IMR-90 (cell line): Measurements from ENCODE around the gene LAMB1. TPM values are rescaled to one million over a fixed set of nuclear protein-coding genes. Genes with fewer than 3 reads are reported as not detected.

Source experiments
- ATAC-seq: fragments of 200-7000 bp; cut with Tn5 transposase; 2 replicates; pipeline ENCODE4 v1.9.1; 2020; ENCODE audit warnings: low read depth, mild to moderate bottlenecking, moderate library complexity
- BruUV-seq: library from RNA; stranded (reverse); fragments of 400-500 nt; replicated peaks from 2 replicates; lab custom pipeline; 2021; lab: Mats Ljungman, UMichigan
- CTCF ChIA-PET: fragments of 300-600 bp; formaldehyde crosslinking; extraction: SDS; loops from one replicate; lab custom pipeline; 2021; ENCODE audit warnings: antibody characterized with exemption; lab: Yijun Ruan, JAX
- POLR2A ChIA-PET: fragments of 300-600 bp; sonication (Branson Sonifier 250); formaldehyde crosslinking; loops from one replicate; lab custom pipeline; 2022; ENCODE audit warnings: antibody characterized with exemption; ENCODE audit not compliant: unreplicated experiment; lab: Charles Lee
- DNase-seq: peaks from one replicate; pipeline ENCODE4 v3.0.0; 2013
- H2AFZ ChIP-seq: replicated peaks from 2 replicates; pipeline ENCODE3; 2013; ENCODE audit warnings: low read length, mild to moderate bottlenecking; ENCODE audit not compliant: poor library complexity
- H2AK5ac ChIP-seq: 2 replicates; pipeline ENCODE4 v1.6.1; 2013; ENCODE audit warnings: low read depth, low read length, inconsistent platforms
- H2AK9ac ChIP-seq: replicated peaks from 2 replicates; pipeline ENCODE3; 2013; ENCODE audit warnings: mild to moderate bottlenecking, low read depth, low read length, moderate library complexity; ENCODE audit not compliant: poor library complexity
- H2BK120ac ChIP-seq: 2 replicates; pipeline ENCODE4 v1.6.1; 2013; ENCODE audit warnings: low read depth, low read length, inconsistent platforms
- H2BK15ac ChIP-seq: 3 replicates; pipeline ENCODE4 v1.6.1; 2013; ENCODE audit warnings: low read depth, low read length, inconsistent platforms
- H2BK20ac ChIP-seq: 2 replicates; pipeline ENCODE4 v1.6.1; 2013; ENCODE audit warnings: low read depth, mild to moderate bottlenecking, inconsistent platforms, low read length, moderate library complexity
- H2BK5ac ChIP-seq: 2 replicates; pipeline ENCODE4 v1.6.1; 2013; ENCODE audit warnings: mild to moderate bottlenecking, low read depth, low read length, inconsistent platforms; ENCODE audit not compliant: poor library complexity, severe bottlenecking
- H3K14ac ChIP-seq: replicated peaks from 2 replicates; pipeline ENCODE4 v1.6.1; 2013; ENCODE audit warnings: low read depth, low read length, inconsistent platforms
- H3K18ac ChIP-seq: 2 replicates; pipeline ENCODE4 v1.6.1; 2013; ENCODE audit warnings: low read depth, low read length, control low read depth
- H3K23ac ChIP-seq: 2 replicates; pipeline ENCODE4 v1.6.1; 2013; ENCODE audit warnings: low read depth, low read length, inconsistent platforms
- H3K27ac ChIP-seq: 2 replicates; pipeline ENCODE4 v1.5.1; 2013; ENCODE audit warnings: mild to moderate bottlenecking, control low read depth, low read length; ENCODE audit not compliant: insufficient read depth
- H3K27me3 ChIP-seq: 2 replicates; pipeline ENCODE4 v1.6.1; 2013; ENCODE audit warnings: low read length; ENCODE audit not compliant: control insufficient read depth, insufficient read depth
- H3K36me3 ChIP-seq: 2 replicates; pipeline ENCODE4 v1.6.1; 2013; ENCODE audit warnings: low read length, mixed read lengths; ENCODE audit not compliant: control insufficient read depth, insufficient read depth
- H3K4ac ChIP-seq: 2 replicates; pipeline ENCODE4 v1.6.1; 2013; ENCODE audit warnings: low read depth, low read length, inconsistent platforms
- H3K4me1 ChIP-seq: 2 replicates; pipeline ENCODE4 v1.6.1; 2013; ENCODE audit warnings: low read length, mixed read lengths; ENCODE audit not compliant: control insufficient read depth, insufficient read depth
- H3K4me2 ChIP-seq: 2 replicates; pipeline ENCODE4 v1.6.1; 2013; ENCODE audit warnings: low read depth, mild to moderate bottlenecking, control low read depth, low read length, moderate library complexity
- H3K4me3 ChIP-seq: 2 replicates; pipeline ENCODE4 v1.5.1; 2013; ENCODE audit warnings: low read depth, mild to moderate bottlenecking, control low read depth, low read length, moderate library complexity; ENCODE audit not compliant: insufficient read depth
- H3K56ac ChIP-seq: 2 replicates; pipeline ENCODE4 v1.6.1; 2013; ENCODE audit warnings: low read length, inconsistent platforms; ENCODE audit not compliant: insufficient read depth; ENCODE audit errors: extremely low read depth
- H3K79me1 ChIP-seq, 2 experiments: 2 replicates each; pipeline ENCODE4 v1.6.1; 2013; ENCODE audit warnings: low read length in 2 of 2, inconsistent platforms in 1 of 2, low read depth in 1 of 2
- H3K9ac ChIP-seq: 2 replicates; pipeline ENCODE4 v1.6.1; 2013; ENCODE audit warnings: low read depth, low read length, control low read depth
- H3K9me1 ChIP-seq: 2 replicates; pipeline ENCODE4 v1.6.1; 2013; ENCODE audit warnings: low read length, inconsistent platforms; ENCODE audit not compliant: insufficient read depth
- H3K9me3 ChIP-seq: 2 replicates; pipeline ENCODE4 v1.6.1; 2013; ENCODE audit warnings: low read length; ENCODE audit not compliant: control insufficient read depth, insufficient read depth
- H4K20me1 ChIP-seq: 2 replicates; pipeline ENCODE4 v1.6.1; 2013; ENCODE audit warnings: low read length, inconsistent platforms; ENCODE audit not compliant: insufficient read depth
- H4K5ac ChIP-seq: 2 replicates; pipeline ENCODE4 v1.6.1; 2013; ENCODE audit warnings: mild to moderate bottlenecking, low read depth, low read length, control low read depth
- H4K8ac ChIP-seq, 2 experiments: 2 replicates each; pipeline ENCODE4 v1.6.1; 2013; ENCODE audit warnings: low read depth in 2 of 2, low read length in 2 of 2, control low read depth in 1 of 2, inconsistent platforms in 1 of 2
- H4K91ac ChIP-seq: 2 replicates; pipeline ENCODE4 v1.6.1; 2013; ENCODE audit warnings: low read depth, low read length, inconsistent platforms; ENCODE audit not compliant: insufficient read depth
- BHLHE40 ChIP-seq: fragments of 150-350 bp; IDR thresholded peaks from 2 replicates; pipeline ENCODE4 v1.6.1; 2016; ENCODE audit warnings: mild to moderate bottlenecking, low read depth, low read length
- CEBPB ChIP-seq: IDR thresholded peaks from 2 replicates; pipeline ENCODE4 v1.6.1; 2012; ENCODE audit warnings: low read depth, low read length, improper control_type of control experiment
- CTCF ChIP-seq: conservative IDR thresholded peaks from 2 replicates; pipeline ENCODE4 v1.5.1; 2012; ENCODE audit warnings: mild to moderate bottlenecking, low read depth, low read length, improper control_type of control experiment
- ELK1 ChIP-seq: fragments of 150-350 bp; IDR thresholded peaks from 2 replicates; pipeline ENCODE4 v1.6.1; 2016; ENCODE audit warnings: low read depth, mild to moderate bottlenecking, low read length, moderate library complexity, borderline replicate concordance
- FOS ChIP-seq: fragments of 150-350 bp; IDR thresholded peaks from 2 replicates; pipeline ENCODE4 v1.6.1; 2016; ENCODE audit warnings: low read depth, low read length
- MAFK ChIP-seq: IDR thresholded peaks from 2 replicates; pipeline ENCODE4 v1.6.1; 2012; ENCODE audit warnings: low read depth, low read length, improper control_type of control experiment
- MAZ ChIP-seq: IDR thresholded peaks from 2 replicates; pipeline ENCODE4 v1.6.1; 2012; ENCODE audit warnings: low read depth, mild to moderate bottlenecking, low read length, improper control_type of control experiment, moderate library complexity, borderline replicate concordance
- NFE2L2 ChIP-seq: fragments of 150-350 bp; IDR thresholded peaks from 2 replicates; pipeline ENCODE4 v1.6.1; 2016; ENCODE audit warnings: low read depth, mild to moderate bottlenecking, low read length
- POLR2A ChIP-seq: IDR thresholded peaks from 2 replicates; pipeline ENCODE4 v1.6.1; 2012; ENCODE audit warnings: mild to moderate bottlenecking, low read depth, low read length
- RAD21 ChIP-seq: IDR thresholded peaks from 2 replicates; pipeline ENCODE4 v1.6.1; 2012; ENCODE audit warnings: low read length, improper control_type of control experiment
- RCOR1 ChIP-seq: IDR thresholded peaks from 2 replicates; pipeline ENCODE4 v1.6.1; 2012; ENCODE audit warnings: mild to moderate bottlenecking, low read length, improper control_type of control experiment; ENCODE audit not compliant: insufficient replicate concordance
- SMC3 ChIP-seq: fragments of 150-350 bp; IDR thresholded peaks from 2 replicates; pipeline ENCODE4 v1.6.1; 2016; ENCODE audit warnings: low read depth, mild to moderate bottlenecking, antibody characterized with exemption, low read length, moderate library complexity
- USF2 ChIP-seq: fragments of 150-350 bp; IDR thresholded peaks from 2 replicates; pipeline ENCODE4 v1.6.1; 2017; ENCODE audit warnings: mild to moderate bottlenecking, antibody characterized with exemption, low read length, low read depth
- WGBS, 2 experiments: methylation state at CpG; one replicate each; pipeline versions ENCODE4 v1.1.5 to v1.1.7; 2013; ENCODE audit warnings: missing lambda C conversion rate in 2 of 2; ENCODE audit not compliant: insufficient read length in 1 of 2; ENCODE audit errors: extremely low coverage in 2 of 2; 5-methylcytosine and 5-hydroxymethylcytosine counted together
- dilution Hi-C: fragments of 300-500 bp; cut with HindIII; formaldehyde crosslinking; loops from one replicate; pipeline ENCODE4 v1.14.3; 2018; ENCODE audit warnings: low sequenced_read_pairs; ENCODE audit not compliant: unreplicated experiment
- in situ Hi-C: fragments of 300-500 bp; cut with MboI; formaldehyde crosslinking; loops from 3 replicates; pipeline ENCODE4 v1.14.3; 2019; ENCODE audit warnings: low sequenced_read_pairs, inconsistent platforms, mixed read lengths
- intact Hi-C: fragments of 100-400 bp; cut with micrococcal nuclease; formaldehyde crosslinking; loops from 2 replicates; pipeline ENCODE4 v1.10.0; 2022
- polyA plus RNA-seq, 3 experiments: library from polyadenylated mRNA; depleted of rRNA; stranded (reverse); fragments of >200 nt; gene quantifications; 2 replicates each; pipeline ENCODE4 v1.2.3, GENCODE V29; 2012; ENCODE audit warnings: low replicate concordance in 1 of 3
- total RNA-seq: library from RNA; depleted of rRNA; stranded (reverse); fragments of >200 nt; gene quantifications from 2 replicates; pipeline ENCODE4 v1.2.3, GENCODE V29; 2012

The LAMB1 gene
- total and polyA plus RNA-seq, 2 of the 4 experiments (the other 2 are of a cell fraction) = 114 to 117 TPM

- no peak overlapping the region for H4K5ac ChIP-seq
- no peak overlapping the region for H3K27ac ChIP-seq
- H3K9ac ChIP-seq = no peak overlapping the region
- in situ Hi-C loops (no loop called here), intact Hi-C loops (no loop called here), dilution Hi-C loops (no loop called here)
- POLR2A ChIA-PET = no interaction called here
- H3K14ac ChIP-seq = no peak overlapping the region
- no CpG with 5 or more reads among the region's 6 CpGs for WGBS, 2 experiments
- TF ChIP-seq USF2 = no peak
- TF ChIP-seq MAZ = no peak
- TF ChIP-seq MAFK = no peak
- TF ChIP-seq FOS = no peak
- no peak for TF ChIP-seq RAD21
- TF ChIP-seq NFE2L2 = no peak
- no peak for TF ChIP-seq RCOR1
- no peak for TF ChIP-seq ELK1
- no peak for TF ChIP-seq POLR2A
- no peak for TF ChIP-seq CEBPB
- TF ChIP-seq CTCF = no peak
- TF ChIP-seq BHLHE40 = no peak
- TF ChIP-seq SMC3 = no peak
- H3K4ac ChIP-seq = no peak overlapping the region
- no peak for DNase-seq
- no peak overlapping the region for H2AK9ac ChIP-seq
- no peak overlapping the region for H3K18ac ChIP-seq
- H4K91ac ChIP-seq = no peak overlapping the region
- no peaks in the 10 kb centered on the region for H3K9me3 ChIP-seq
- H2BK15ac ChIP-seq = no peak overlapping the region
- no peak overlapping the region for H2AK5ac ChIP-seq
- H2BK120ac ChIP-seq = no peak overlapping the region
- CTCF ChIA-PET = no interaction called here
- no peaks in the 10 kb centered on the region for H3K27me3 ChIP-seq
- H3K4me3 ChIP-seq = no peak overlapping the region
- H4K8ac ChIP-seq = no peak overlapping the region
- H4K20me1 ChIP-seq = peaks cover 4% of the 10 kb centered on the region; the same call in 1 of the 2 replicates
- H3K23ac ChIP-seq = no peak overlapping the region
- H3K4me1 ChIP-seq = peaks cover 11% of the 10 kb centered on the region
- H2AFZ ChIP-seq = no peak overlapping the region
- BruUV-seq = no TSS peak
- H3K4me2 ChIP-seq = no peak overlapping the region
- H3K79me1 ChIP-seq = peaks cover 7 to 30% of the 10 kb centered on the region in 2 experiments; a peak in 3 of 4 replicates
- no peak overlapping the region for H3K56ac ChIP-seq
- ATAC-seq = no peak
- H3K9me1 ChIP-seq = peaks cover 16% of the 10 kb centered on the region
- peaks cover 50% of the 10 kb centered on the region for H3K36me3 ChIP-seq
- no peak overlapping the region for H2BK5ac ChIP-seq
- no peak overlapping the region for H2BK20ac ChIP-seq
These were observed 69.5 kb downstream of the LAMB1 start for GRCh38 chr7:107933386-107934013.
